ENCODE results near the gene CACNG4.

CACNG4 gene

DNA sequence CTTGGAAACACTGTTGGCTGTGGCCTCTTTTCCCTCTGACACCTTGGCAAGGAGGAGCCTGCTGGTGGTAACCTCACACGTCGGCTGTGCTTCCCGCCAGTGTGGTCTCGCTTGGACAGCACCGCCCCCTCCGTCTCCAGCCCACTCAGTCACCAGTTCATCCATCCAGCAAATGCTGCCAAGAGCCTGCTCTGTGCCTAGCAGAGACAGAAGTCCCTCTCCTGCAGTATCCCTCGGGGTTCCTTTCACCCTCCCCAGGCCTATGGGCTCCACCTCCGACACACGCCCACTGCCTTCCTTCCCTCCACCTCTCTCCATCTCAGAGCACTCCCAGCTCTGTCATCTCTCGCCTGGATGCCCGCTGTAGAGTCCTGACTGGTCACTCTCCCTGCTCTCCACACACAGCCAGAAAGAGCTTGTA is 12.3 kb downstream of the CACNG4 start:
- in situ Hi-C loops (cut with MboI; ENCODE audit: low pct_unique_long_range_greater_than_20kb, low sequenced_read_pairs) = no loop called here
- DNase-seq = no peak

DNA sequence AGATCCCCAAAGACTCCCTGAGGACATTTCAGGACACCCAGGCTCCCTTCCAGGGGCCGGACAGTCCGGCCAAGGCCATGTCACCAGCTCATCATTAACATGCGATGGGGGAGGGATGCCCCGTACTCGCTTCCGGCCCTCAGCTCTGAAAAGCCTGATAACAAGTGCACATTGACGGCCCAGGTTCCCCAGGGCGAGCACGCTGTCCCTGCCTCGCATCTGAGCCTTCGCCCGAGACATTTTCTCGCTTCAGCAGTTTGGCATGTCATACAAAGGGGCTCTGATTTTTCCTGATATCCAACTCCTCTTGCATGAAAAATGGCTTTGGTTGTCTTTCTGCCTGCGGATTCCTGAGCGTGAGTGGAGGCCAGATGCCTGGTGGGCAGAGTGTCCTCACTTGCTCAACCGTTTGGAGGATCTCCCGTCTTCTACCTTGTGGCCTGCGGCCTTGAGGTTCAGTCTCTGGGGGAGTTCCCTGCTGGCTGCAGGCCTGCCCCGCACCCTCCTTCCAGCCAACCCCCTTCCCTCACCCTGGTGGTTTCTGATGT is 14.1 kb downstream of the CACNG4 start:
- DNase-seq = no peak
- in situ Hi-C loops (cut with MboI; ENCODE audit: low pct_unique_long_range_greater_than_20kb, low sequenced_read_pairs) = no loop called here

DNA sequence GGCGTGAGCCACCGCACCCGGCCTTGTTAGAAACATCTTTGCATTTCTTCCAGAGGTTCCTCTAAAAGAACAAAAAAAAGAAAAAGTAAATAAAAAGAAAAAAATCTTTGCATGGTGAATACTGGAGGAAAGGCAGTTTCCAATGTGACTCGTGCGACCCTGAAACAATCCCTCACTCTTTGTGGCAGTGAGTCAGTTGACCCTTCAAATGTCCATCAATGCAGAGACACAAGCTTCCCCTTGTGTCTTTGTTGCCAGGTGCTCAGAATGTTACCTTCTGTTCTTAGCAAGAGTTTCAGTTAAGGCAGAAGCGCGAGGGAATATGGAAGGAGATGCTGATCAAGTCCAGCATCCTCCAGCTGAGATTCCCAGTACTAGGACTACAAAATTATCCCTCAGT is 16.4 kb downstream of the CACNG4 start:
- in situ Hi-C loops (cut with MboI; ENCODE audit: low pct_unique_long_range_greater_than_20kb, low sequenced_read_pairs) = no loop called here
- no peak for DNase-seq

DNA sequence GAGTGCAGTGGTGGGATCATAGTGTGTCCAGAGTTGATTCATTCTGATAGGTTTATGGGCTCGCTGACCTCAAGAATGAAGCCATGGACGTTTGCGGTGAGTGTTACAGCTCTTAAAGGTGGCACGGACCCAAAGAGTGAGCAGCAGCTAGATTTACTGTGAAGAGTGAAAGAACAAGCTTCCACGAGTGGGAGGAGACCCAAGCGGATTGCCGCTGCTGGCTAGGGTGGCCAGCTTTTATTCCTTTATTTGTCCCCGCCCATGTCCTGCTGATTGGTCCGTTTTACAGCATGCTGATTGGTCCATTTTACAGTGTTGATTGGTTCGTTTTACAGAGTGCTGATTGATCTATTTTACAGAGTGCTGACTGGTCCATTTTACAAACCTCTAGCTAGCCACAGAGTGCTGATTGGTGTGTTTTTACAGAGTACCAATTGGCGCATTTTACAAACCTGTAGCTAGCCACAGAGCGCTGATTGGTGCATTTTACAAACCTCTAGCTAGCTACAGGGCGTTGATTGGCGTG is 17.5 kb downstream of the CACNG4 start:
- in situ Hi-C loops (cut with MboI; ENCODE audit: low pct_unique_long_range_greater_than_20kb, low sequenced_read_pairs) = no loop called here
- DNase-seq = no peak

DNA sequence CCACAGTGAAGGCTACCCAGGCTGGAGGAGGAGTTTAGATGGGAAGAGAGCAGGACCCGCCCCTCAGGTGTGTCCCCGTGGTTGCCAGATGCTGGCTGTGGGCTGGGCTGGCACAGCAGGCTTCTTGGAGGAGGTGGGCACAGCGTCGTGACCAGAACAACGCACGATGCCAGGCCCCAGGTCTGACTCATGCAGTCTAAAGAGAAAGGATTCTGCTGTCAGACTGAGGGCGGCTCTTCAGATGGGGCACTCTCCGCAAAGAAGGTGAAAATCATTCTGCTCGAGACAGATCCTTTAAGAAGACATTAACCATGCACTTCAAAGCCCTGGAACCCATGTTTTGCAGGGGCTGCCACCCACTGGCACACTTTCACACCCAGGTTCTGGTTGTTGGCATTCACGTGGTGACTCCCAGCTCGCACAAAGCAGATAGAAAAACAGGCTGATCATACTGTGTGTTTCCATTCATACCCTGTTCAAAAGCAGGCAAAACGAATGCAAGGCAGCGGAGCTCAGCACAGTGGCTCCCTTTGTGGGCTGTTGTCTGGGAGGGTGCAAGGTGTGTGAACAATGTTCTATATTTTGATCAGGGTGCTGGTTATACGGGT is 19.0 kb downstream of the CACNG4 start:
- DNase-seq = no peak
- in situ Hi-C loops (cut with MboI; ENCODE audit: low pct_unique_long_range_greater_than_20kb, low sequenced_read_pairs) = no loop called here

DNA sequence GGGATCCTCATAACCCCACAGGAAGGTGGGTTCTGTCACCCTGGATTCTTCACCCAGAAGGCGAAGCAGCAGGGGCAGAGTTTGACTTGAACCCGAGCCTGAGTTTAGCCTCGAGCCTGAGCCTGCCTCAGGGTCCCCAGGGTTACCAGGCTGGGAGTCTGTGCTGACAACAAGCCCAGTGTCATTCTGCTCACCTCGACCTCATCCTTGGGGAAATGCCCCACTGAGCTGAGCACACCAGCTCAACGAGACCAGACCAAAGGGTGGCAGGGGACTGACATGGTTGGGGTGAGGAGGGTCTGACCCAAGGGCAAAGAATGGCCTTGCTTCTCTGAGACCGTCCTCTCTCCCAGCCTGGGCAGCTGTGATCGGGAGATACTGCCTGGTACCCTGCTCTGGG is 20.2 kb downstream of the CACNG4 start:
- DNase-seq = no peak
- in situ Hi-C loops (cut with MboI; ENCODE audit: low pct_unique_long_range_greater_than_20kb, low sequenced_read_pairs) = no loop called here

DNA sequence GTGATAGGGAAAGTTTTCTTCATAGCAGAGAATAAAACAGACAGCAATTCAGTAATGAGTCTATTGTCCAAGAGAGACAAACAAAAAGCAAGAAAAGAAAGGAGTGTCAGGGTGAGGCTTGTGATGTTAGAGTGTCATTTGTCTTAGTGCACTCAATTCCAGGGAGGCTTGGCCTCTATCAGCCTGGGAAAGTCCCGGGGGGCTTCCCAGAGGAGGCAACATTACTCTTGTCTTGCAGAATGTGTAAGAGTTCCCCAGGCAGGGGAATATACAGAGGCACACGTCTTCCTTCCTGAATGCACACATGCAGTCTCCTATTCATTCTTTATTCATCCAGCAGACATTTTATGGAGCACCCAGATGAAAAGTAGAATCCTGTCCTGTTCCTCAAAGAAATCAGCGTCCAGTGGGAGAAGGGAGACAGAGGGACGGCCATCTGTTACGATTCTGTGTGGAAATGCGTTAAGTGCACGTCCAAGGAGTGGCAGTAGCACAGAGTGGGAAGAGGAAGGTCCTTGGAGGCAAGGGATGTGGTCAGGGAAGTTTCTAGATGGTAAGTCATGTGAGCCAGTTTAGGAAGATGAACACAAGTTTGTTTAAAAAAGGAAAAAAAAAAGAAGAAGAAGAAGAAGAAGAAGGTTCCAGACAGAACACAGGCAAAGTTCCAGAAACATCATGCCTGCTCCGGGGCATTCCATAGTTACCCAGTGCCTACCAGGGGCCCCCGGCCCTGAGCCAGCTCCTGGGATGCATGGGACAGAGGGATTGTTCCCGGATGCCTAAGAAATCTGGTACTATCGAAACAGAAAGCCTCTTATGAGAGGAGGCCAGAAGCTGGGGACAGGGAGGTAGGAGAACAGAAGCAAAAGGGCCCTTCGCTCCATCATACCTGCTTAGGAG is 21.1 kb downstream of the CACNG4 start:
- no peak for DNase-seq
- in situ Hi-C loops (cut with MboI; ENCODE audit: low pct_unique_long_range_greater_than_20kb, low sequenced_read_pairs) = no loop called here

DNA sequence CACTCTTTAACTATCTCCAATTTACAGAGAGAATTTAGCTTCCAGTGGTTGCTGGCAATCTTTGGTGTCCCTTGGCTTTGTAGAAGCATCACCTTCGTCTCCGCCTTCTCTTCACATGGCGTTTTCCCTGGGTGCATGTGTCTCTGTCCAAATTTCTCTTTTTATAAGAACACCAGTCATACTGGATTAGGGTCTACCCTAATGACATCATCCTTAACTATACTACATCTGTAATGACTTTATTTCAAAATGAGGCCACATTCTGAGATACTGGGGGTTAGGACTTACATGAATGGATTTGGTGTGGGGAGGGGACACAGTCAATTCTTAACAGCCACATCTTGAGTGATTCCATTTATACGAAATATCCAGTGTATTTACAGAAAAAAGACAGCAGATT is 22.2 kb downstream of the CACNG4 start:
- DNase-seq = no peak
- in situ Hi-C loops (cut with MboI; ENCODE audit: low pct_unique_long_range_greater_than_20kb, low sequenced_read_pairs) = no loop called here

DNA sequence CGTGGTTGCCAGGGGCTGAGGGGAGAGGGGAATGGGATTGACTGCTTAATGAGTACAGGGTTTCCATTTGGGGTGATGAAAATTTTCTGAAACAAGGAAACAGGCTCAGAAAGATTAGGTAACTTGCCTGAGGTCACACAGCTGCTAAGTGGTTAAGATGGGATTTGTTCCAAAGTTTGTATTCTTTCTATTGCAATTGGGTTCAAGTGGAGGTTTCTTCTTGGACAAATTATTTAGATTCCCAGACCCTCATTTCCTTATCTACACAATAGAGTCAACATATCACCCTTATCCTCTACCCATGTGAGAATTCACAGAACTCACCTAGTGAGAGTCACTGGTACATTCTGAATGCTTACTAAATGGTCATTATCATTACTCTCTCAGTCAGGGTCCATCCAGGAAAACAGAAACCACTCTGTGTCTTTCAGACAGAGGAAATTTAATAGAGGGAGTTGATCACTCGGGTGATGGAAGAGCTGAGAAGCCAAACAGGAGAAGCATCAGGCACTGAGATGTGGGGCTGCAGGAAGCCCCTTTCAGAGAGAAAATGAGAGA is 22.6 kb downstream of the CACNG4 start:
- DNase-seq = no peak
- in situ Hi-C loops (cut with MboI; ENCODE audit: low pct_unique_long_range_greater_than_20kb, low sequenced_read_pairs) = no loop called here

DNA sequence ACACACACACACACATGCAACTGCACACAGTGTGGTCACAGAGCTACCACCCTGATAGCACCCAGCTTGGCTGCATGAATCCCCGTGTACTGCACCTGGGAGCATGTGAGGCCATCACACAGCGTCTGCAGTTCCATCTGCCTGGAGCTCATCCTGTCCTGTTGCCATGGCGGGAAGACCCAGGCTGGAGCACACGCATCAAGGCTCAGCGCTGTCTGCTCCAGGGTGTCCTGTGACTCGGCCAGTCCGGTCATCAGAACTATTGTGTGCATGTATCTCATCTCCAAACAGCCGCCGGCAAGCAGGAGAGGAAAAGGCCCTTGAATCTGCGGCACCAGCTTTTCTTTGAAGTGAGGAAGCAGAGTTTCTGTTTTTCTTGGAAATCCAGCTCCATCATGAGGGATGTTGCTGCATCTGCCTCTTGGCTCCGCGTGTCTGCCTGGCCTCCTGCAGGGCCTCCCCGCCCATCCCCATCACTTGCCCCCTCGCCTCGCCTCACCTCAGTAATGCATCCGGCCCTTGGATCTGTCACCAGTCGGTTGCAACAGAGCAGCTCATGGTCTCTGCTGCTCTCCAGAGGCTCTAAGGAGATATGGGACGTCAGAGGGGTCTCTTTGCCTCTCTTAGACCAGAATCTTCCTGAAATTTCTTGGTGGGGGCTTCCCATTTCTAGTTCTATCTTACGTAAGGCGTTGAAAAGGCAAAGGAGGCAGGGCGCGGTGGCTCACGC is 23.7 kb downstream of the CACNG4 start:
- in situ Hi-C loops (cut with MboI; ENCODE audit: low pct_unique_long_range_greater_than_20kb, low sequenced_read_pairs) = no loop called here
- no peak for DNase-seq

DNA sequence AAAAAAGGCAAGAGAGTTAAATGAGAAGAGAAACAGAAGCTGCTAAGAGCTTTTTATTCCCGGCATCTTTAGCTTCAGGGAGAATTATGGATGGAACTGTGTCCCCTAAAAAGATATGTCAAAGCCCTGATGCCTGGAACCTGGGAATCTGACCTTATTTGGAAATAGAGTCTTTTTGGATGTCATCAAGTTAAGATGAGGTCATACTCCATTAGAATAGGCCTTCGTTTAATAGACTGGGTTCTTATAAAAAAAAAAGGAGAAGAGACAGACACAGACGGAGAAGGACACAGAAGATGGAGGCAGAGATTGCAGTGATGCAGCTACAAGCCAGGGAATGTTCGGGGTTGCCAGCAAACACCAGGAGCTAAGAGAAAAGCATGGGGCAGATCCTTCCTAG is 24.6 kb downstream of the CACNG4 start:
- DNase-seq = no peak
- in situ Hi-C loops (cut with MboI; ENCODE audit: low pct_unique_long_range_greater_than_20kb, low sequenced_read_pairs) = no loop called here

DNA sequence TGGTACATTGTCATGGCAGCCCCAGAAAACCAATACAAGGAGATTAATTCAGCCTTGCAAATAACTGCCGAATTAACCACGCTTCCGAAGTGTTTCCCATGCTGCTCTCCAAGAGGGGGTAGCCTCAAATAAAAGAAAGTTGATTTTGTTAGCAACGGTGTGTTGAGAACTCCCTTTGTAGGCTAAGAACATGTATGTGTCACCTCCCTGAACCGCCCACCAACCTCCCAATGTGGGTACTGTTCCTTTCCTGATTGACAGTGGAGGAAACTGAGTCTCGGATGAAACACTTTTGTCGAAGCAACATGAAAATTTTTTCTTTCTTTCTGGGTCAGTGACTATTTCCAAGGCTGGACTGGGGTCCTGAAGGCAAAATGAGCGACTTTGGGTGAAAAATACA is 25.1 kb downstream of the CACNG4 start:
- DNase-seq = no peak
- in situ Hi-C loops (cut with MboI; ENCODE audit: low pct_unique_long_range_greater_than_20kb, low sequenced_read_pairs) = no loop called here

DNA sequence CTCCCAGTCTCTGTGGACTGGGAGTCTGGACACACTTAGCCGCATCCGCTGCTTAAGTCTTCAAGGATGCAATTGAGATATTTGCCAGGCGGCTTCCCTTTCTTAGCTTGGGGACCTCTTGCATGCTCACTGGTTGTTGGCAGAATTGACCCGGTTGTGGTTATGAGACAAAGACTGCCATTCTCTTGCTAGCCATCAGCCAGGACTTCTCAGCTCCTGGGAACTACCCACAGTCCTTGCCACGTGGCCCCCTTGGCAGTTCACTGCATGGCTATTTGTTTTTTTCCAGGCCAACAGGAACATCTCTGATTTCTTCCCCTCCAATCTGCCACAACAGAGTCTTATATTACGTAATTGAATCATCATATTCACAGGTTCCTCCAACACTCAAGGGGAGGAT is 25.5 kb downstream of the CACNG4 start:
- no peak for DNase-seq
- in situ Hi-C loops (cut with MboI; ENCODE audit: low pct_unique_long_range_greater_than_20kb, low sequenced_read_pairs) = no loop called here

DNA sequence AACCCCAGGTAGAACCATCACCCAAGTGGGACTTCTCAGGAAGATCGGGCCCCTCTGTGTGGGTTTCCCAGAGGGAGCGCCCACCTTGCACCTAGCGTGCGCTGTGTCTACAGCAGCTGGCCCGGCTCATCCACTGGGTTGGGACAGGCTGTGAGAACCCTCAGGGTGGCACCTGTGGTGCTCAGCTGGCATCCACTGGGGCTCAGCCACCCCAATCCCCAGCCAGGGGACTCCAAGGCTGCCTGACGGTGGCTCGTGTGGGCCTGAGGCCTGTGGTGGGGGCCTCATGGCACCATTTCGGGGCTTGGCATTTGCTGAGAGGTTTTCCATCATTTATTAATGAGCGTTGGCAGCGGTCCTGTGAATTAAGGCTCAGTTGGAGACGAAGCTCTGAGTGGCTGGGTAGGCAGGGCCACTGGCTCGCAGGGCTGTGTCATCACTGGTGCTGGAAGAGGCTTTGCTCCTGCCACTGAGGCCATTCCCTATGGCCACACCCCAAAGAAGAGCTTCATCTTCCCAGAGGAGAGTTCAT is 28.5 kb downstream of the CACNG4 start:
- in situ Hi-C loops (cut with MboI; ENCODE audit: low pct_unique_long_range_greater_than_20kb, low sequenced_read_pairs) = no loop called here

DNA sequence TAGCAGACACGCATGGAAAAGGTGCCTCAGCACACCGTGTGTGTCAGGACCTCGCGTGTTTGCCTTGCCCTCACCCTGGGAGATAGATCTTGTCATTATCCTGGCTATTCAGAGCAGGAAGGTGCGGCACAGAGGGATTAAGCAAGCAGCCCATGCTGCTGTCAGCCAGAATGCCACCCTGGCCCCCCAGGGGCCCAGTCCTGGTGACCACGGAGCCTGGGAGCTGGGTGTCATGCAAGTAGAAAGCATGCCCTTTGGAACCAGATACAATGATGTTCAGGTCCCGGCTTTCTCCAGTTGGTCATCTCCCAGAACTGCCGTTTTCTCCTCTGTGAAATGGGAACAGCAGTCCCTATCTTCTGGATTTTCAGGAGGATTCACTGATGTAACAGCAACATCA is 29.9 kb downstream of the CACNG4 start:
- no peak for DNase-seq
- in situ Hi-C loops (cut with MboI; ENCODE audit: low pct_unique_long_range_greater_than_20kb, low sequenced_read_pairs) = no loop called here

More for the DNA sequence above, 28.5 kb downstream of the CACNG4 start:
- DNase-seq = no peak

DNA sequence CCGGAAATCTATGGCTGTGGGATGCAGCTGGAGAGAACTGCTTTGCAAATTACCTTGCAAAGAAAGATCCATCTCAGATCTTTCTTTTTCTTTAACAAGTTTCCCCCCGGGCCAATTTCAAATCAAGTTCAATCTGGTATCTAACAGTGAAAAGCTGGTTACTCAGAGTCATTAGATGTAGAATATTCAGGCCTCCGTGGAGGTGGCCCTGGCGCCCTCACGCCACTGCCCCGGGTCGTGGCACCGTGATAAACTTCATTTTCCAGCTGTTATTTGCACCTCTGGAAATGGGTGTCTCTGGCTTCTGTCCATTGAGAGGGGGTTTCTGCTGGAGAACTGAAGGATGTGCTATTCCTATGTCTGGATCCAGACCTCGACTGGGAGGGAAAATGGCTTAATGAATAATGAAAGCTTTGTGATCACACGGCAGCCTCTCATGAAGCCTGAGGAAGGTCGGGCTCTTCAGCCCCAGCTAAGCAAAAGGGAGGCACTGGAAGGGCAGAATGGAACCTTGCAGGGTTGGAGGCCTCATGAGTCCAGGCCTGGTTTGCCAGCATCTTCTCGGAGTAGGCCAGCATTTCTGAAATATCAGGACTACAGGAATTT is 30.5 kb downstream of the CACNG4 start:
- in situ Hi-C loops (cut with MboI; ENCODE audit: low pct_unique_long_range_greater_than_20kb, low sequenced_read_pairs) = no loop called here
- DNase-seq = no peak

DNA sequence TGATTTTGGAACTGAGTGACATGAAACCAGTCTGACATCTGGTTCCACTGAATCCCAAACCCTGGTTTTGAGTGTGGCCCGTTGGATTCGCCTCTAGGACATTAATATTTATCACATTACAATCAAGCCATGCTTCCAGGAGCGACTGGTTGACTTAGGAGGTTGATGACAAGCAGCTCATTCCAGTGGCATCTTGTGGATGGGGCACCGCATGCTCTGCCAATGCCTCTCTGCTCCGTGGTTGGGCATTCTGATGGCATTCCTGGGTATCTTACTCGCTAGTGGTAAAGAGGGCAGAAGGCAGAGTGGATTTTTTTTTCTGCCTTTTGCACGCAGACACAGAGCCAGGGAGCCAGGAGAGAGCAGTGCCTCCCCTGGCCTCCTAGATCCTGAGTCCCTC is 31.4 kb downstream of the CACNG4 start:
- DNase-seq = no peak
- in situ Hi-C loops (cut with MboI; ENCODE audit: low pct_unique_long_range_greater_than_20kb, low sequenced_read_pairs) = no loop called here

DNA sequence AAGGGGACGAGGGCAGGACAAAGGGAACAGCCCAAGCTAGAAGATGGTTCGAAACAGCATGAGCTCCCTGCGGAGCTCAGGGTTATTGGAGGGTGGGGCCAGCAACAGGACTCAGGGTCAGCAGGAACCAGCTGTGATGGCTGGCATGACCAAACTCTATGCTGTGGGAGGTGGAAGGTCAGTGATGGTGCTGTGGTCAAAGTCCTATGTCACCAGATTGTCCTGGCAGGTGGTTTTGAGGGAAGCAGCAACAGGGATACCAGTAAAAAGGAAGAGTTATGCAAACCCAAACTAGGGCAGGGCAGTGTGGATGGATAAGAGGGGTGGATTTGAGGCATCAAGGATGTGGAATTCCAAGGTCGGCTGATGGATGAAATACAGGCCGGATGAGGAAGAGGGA is 32.4 kb downstream of the CACNG4 start:
- in situ Hi-C loops (cut with MboI; ENCODE audit: low pct_unique_long_range_greater_than_20kb, low sequenced_read_pairs) = no loop called here

DNA sequence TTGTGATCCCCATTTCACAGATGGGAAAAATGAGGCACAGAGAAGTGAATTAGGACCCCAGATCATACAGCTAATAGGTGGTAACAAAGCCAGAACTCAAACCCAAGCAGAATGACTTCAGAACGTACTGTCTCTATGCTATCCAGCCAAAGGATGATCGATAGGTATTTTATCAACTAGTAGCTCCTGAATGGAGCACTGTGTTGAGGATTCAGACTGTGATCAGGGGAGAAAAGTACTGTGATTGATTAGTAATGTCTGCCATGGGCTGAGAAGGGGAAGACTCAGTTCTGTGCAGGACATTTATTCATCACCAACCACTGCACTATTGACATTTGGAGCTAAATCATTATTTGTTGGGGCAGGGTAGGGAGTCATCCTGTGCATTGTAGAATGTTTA is 38.7 kb downstream of the CACNG4 start:
- in situ Hi-C loops (cut with MboI; ENCODE audit: low pct_unique_long_range_greater_than_20kb, low sequenced_read_pairs) = no loop called here
- DNase-seq = no peak

More for the DNA sequence above, 32.4 kb downstream of the CACNG4 start:
- DNase-seq = no peak

All from KBM-7 (cell line).